SIG-M5 (cell line): Measurements from ENCODE around the gene REG3G.

ENCODE experiments used
- DNase-seq: peaks from one replicate; lab custom pipeline; 2025; lab: John Stamatoyannopoulos, UW

The REG3G gene

DNA sequence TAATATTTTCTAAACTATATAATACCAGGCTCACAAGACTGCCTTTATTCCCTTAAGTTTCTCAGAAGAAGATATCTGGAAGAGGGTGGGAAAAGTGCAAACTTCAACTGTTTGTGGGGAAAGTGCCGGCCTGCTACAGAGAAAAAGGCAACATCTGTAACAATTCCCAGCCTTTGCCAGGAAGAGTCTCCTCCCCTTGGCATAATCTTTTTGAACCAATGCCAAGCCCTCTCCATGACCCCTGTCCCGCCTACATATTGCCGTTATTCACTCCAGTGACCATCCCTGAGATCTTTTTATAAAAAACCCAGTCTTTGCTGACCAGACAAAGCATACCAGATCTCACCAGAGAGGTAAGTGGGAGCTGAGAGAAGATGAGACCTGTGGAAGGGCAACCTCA lies at the start of gene REG3G:
TSS of gene REG3G (plus strand) at position 282 of the 400 bp plus-strand sequence. CDS start 392 bp downstream, outside the sequence.
- DNase-seq, result no peak

DNA sequence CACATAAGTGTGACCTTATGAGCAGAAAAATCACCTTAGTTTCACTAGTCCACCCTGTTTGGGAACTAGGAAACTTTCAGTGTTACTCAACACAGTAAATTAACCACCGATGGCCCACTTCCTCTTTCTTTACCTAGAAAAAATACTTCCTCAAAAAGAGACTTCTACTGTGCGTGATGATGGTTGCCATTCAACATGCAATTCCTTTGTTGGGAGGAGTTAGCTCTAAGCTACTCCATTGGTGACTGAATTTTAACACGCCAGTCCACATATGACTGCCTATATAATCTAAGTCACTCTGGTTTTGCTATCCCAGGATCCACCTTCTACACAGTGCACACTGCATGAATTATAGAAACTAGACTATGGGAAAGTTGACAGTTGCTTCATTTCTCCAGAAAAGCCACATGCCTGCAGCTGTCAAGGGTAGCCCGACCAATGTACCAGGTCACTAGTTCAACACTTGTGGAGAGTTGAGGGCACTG lies 47.8 kb upstream of the REG3G start:
- DNase-seq, result peak; percentile 76

- no peak for DNase-seq
Observed at GRCh38 chr2:78978340-78978739, 47.2 kb upstream of the REG3G start.

- no peak for DNase-seq
Observed at GRCh38 chr2:78979380-78980151, 45.9 kb upstream of the REG3G start.

GRCh38 chr2:78980152-78980465 lies 45.4 kb upstream of the REG3G start:
- no peak for DNase-seq

- no peak for DNase-seq
Observed at GRCh38 chr2:78980871-78981270, 44.6 kb upstream of the REG3G start.

DNA sequence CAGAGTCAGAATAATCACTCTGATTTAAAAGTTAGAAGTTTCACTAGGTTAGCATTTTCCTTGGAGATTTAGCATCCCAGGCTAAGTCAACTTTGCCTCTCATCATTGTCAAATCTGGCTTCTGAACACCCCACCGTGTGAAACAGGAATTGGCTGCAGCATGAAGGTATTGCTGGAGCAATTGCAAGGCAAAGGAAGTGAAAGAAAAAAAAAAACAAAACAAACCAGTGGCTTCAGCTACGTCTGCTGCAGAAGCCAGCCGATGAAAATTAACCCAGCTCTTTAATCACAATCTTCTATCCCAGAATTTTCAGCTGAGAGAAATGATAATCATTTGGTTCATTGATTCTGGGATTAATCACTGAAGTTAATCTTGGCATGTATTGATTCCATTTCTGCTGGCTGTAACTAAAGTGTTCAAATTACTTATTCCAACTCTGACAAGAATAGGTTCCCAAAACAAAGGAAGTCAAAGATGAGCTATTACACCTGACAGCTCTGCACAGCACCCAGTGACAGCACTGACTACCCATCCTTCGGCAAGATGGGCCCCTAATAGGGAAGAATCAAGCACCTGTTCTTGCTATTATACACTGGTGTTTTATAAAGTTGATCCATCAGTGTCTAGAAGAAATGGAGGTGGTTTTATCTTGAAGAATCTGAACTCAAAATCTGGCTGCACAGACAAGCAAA lies 42.7 kb upstream of the REG3G start:
- no peak for DNase-seq

DNA sequence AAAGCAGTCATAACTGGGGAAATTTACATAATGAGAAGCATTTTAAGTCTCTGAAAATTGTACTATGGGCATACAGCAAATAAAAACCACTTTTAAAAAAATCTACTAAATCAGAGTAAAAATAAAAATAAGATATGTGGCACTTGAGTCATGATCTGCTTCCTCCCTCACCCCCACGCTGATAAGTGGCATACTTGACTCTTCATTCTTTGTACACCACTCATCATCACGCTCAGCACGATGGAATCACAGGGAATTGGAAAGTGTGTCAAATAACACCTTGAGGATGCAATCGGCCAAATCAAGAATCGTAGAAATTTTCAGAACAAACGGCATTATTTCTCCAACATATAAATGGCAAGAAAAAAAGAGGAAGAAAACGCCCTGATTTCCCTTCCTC lies 41.1 kb upstream of the REG3G start:
- no peak for DNase-seq

DNA sequence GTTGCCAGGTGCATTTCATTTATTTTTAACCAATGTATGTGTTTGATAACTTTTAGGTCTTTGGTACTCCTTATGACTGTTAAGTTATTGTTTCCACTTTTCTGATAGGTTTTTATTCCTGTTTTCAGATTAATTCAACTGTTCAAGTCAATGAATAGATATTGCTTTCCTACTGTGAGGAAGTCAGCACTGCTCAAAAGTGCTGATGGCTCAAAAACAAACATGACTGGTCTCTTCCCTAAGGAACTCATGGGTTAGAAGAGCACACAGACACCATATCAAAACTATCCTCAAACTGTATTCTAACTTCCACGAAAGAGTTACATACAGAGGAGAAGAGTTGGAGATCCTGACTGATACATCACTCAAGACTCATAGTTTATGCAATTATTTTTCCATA lies 39.9 kb upstream of the REG3G start:
- no peak for DNase-seq

DNA sequence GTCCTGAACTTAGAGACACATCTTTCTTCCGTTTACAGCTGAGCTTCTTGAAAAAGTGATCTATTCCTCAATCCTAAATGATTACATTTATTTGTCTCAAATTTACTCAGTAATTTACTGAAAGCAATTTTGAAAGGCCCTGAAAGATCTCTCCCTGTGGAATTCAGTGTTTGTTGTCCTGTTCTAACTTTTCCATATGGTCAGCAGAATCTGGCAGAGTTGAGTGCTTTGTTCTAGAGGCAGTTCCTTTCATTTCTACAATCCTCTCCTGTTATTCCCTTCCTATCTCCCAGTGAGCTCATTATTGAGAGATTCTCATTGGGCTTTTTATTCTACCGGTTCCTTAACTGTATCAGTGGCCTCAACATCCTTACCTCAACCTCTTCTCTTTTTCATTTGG lies 36.5 kb upstream of the REG3G start:
- no peak for DNase-seq

DNA sequence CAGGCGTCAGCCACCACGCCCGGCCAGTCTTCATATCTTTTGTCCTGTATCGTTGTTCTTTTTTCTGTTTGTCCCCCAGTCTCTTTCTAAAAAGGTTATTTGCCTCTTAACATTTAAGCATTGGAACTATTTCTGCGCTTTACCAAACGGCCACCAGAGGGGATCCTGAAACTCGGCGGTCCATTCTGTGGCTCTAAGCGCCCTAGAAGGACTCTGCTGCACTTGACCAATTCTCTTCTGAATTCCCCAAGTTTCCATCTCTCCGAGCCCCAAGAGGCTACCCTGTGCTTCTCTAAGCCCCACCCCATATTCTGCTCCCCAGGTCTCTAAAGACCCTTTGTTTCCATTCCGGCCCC lies 33.1 kb upstream of the REG3G start:
- no peak for DNase-seq

GRCh38 chr2:78992807-78993517 lies 32.5 kb upstream of the REG3G start:
- no peak for DNase-seq

DNA sequence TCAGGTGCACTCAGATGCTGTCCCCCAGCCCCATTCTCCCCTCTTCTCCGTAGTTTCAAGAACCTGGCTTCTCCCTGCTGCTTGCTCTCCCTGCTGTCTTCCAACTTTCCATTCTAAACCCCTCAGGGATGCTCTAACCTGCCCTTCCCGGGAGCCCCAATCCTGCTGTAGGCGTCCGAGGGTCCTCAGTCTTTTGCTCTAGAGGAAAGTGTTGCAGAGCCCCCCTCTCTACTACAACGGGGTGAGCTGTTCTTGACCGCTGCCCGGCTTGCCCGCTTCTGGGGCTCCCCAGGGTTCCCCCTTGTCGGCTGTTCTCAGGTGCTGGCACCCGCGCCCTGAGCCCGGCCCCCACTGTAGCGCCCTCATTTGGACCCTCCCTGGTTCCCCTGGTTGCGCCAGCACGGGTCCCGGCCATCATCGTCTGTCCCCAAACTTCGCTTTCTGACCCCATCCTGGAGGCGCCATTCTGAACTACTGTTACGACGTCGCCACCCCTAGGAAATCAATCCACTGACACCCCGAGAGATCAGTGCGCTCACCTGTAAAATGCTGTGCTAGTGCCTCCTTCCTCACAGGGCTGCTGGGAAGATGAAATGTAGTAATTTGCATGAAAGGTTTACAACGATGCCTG lies 31.9 kb upstream of the REG3G start:
- no peak for DNase-seq

GRCh38 chr2:78994789-78995188 lies 30.7 kb upstream of the REG3G start:
- DNase-seq, result no peak

DNA sequence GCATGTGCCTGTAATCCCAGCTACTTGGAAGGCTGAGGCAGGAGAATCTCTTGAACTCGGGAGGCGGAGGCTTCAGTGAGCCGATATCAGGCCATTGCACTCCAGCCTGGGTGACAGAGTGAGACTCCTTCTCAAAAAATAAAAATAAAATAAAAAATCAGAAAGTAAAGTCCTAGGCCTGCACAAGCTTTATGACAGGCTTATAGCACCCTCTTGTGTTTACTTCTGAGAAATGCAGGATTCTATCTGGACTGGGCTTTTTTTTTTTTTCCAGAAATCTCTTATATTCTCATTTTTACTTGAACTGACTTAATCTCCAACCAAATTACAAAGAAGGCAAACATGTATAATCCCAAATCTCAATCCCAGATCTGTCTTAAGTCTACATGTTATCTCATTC lies 26.1 kb upstream of the REG3G start:
- no peak for DNase-seq

GRCh38 chr2:79000008-79000576 lies 25.4 kb upstream of the REG3G start:
- no peak for DNase-seq

DNA sequence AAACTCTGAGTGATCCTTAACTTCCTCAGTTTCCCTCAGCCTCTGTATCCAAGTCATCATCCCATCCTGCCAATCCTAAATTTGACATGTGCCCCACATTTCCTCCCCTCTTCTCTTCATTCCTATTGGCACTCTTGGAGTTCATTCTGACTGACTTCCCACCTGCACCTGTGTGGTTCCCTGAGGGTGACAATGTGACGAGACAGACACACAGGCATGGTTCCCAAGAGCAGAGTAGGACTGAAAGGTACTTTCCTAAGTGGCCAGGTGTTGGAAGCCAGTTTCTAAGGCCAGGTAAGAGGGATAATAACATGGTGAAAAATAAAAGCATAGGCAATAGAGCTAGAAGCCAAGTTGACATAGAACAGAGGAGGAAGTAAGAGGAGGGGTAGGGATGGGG lies 24.2 kb upstream of the REG3G start:
- DNase-seq, result no peak

DNA sequence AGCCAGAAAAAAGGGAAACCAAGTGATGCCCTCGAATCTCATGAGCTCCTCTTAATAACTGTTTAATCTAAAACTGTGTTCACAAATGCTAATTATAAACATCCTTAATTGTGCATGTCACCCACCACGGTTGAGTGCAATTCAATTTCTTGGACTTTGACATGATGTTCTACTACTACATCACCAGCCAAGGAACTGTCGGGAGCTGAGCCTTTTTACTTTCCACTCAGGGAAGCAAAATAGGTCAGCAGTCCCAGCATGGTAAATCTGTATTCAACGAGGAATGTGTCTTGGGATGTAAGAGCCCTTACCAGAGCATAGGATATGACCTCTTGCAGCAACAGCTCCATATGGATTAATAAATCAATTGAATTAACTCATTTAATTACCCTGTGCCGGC lies 20.8 kb upstream of the REG3G start:
- no peak for DNase-seq

DNA sequence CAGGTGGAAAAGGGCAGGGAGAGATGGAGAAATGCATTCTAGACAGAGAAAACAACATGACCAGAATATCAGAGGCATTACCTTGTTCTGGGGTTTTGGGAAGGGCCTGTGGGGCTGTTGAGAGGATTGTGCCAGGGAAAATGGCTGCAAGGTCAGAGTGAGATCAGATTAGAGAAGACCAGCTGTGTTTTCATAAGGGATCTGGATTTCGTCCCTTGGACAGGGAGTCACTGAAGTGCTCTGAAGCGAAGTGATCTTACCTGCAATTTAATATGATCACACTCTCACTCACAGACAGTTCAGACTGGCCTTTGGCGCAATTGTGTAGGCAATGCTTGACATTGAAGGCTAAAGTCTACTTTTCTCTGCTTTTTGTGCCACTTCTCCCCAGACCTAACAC lies 20.3 kb upstream of the REG3G start:
- DNase-seq, result no peak

DNA sequence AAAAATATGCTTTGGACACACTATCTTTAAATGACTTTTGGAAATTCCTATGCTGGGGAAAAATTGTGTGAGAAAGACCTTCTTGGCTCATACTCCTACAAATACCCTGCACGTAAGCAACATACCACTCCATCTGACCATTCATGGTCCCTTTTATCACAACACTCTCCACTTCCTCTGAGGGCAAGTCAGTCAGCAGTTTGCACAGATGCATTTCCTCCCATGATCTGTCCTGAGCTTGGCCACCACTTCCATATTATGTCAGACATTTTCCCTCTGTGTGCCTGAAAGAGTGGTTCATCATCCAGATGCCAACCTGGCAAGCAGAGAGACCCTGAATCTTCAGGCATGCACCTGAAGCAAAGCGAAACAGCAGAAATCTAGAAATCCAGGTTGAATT lies 16.1 kb upstream of the REG3G start:
- no peak for DNase-seq

- DNase-seq, result no peak
Observed at GRCh38 chr2:79011496-79011895, 14.0 kb upstream of the REG3G start.

DNA sequence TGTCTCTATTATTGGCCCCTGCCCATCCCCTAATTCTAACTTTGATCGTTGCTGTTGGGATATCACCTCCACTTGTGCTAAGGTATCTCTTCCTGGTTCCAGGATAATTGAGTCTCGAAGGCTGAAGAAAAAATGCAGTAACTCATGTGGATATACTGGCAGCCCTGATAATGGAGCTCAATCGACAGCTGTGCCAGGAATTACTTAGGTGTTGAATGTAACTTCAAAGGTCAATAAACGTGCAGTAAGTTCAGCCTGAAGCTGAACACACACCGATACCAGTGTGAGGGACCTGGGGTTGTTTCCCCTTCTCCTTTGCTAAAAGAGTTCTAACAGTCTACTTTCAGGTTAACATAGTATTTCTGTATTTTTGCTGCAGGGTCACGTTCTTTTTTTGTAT lies 11.9 kb upstream of the REG3G start:
- DNase-seq, result no peak
